Measurements from ENCODE around the gene SCAPER.

SCAPER gene

GRCh38 chr15:76803049-76803571 lies 102.0 kb downstream of the SCAPER start:
- Histone ChIP-seq H3K27me3 (ENCODE audit: control insufficient read depth, insufficient read depth, low read length) (no peaks in the 10 kb centered on the region), H3K27ac (peak overlapping the region; percentile 24), H3K9ac (no peak overlapping the region), H3K4me3 (ENCODE audit: low read depth, low read length) (no peak overlapping the region), H3K4me2 (ENCODE audit: low read length) (no peak overlapping the region), H3K36me3 (ENCODE audit: control insufficient read depth, insufficient read depth, low read length) (no peaks in the 10 kb centered on the region), H3K4me1 (no peaks in the 10 kb centered on the region), H2AFZ (no peak overlapping the region), H3K9me3 (ENCODE audit: control insufficient read depth, low read length) (no peaks in the 10 kb centered on the region), H3K79me2 (no peaks in the 10 kb centered on the region)
- TF ChIP-seq, protein P1, sequence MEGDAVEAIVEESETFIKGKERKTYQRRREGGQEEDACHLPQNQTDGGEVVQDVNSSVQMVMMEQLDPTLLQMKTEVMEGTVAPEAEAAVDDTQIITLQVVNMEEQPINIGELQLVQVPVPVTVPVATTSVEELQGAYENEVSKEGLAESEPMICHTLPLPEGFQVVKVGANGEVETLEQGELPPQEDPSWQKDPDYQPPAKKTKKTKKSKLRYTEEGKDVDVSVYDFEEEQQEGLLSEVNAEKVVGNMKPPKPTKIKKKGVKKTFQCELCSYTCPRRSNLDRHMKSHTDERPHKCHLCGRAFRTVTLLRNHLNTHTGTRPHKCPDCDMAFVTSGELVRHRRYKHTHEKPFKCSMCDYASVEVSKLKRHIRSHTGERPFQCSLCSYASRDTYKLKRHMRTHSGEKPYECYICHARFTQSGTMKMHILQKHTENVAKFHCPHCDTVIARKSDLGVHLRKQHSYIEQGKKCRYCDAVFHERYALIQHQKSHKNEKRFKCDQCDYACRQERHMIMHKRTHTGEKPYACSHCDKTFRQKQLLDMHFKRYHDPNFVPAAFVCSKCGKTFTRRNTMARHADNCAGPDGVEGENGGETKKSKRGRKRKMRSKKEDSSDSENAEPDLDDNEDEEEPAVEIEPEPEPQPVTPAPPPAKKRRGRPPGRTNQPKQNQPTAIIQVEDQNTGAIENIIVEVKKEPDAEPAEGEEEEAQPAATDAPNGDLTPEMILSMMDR (IDR thresholded peaks at IDR 0.05) = no peak

DNA sequence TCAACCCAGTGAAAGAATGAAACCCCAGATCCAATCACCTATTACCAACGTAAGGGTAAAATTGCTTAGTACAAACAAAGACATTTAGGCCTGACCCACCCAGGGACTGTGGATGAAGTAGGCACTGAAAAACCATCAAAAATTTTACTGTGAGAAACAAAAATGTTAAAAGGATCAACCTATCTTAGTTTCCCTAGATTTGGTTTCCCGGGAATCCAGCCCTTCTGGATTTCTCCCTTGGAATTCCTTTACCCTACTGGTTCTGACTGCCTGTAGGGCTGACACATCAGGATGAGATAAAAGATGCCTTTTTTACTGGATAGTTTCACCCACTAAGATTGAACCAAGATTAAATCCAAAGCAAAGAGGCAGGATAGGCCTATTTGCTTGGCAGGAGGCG lies 102.7 kb downstream of the SCAPER start:
- Histone ChIP-seq H3K4me1 (no peaks in the 10 kb centered on the region), H3K36me3 (ENCODE audit: control insufficient read depth, insufficient read depth, low read length) (no peaks in the 10 kb centered on the region), H3K9me3 (ENCODE audit: control insufficient read depth, low read length) (no peaks in the 10 kb centered on the region), H3K27ac (no peak overlapping the region), H3K79me2 (no peaks in the 10 kb centered on the region), H3K4me2 (ENCODE audit: low read length) (no peak overlapping the region), H2AFZ (no peak overlapping the region), H3K4me3 (ENCODE audit: low read depth, low read length) (no peak overlapping the region), H3K27me3 (ENCODE audit: control insufficient read depth, insufficient read depth, low read length) (no peaks in the 10 kb centered on the region), H3K9ac (no peak overlapping the region)
- TF ChIP-seq, protein P1 (IDR thresholded peaks at IDR 0.05) = no peak

DNA sequence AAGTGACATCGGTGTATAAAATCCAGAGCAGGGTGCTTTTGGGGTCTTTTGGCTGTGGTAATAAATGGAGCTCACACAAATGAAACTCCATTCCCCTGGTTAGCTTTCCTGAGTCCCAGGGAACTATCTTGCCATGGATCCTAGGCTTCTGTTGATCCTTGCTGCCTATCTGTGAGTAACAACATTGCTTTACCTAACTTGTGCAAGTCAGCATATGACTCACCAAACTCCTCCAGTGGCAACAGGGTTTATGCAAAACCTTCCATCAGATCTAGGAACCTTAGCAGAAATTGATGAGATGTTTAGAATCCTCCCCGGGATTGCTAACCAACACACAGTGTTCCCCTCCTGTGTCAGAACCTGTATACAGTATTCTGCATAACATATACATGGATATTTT lies 105.4 kb downstream of the SCAPER start:
- Histone ChIP-seq H2AFZ (no peak overlapping the region), H3K4me3 (ENCODE audit: low read depth, low read length) (no peak overlapping the region), H3K4me2 (ENCODE audit: low read length) (no peak overlapping the region), H3K36me3 (ENCODE audit: control insufficient read depth, insufficient read depth, low read length) (no peaks in the 10 kb centered on the region), H3K79me2 (no peaks in the 10 kb centered on the region), H3K9me3 (ENCODE audit: control insufficient read depth, low read length) (no peaks in the 10 kb centered on the region), H3K27me3 (ENCODE audit: control insufficient read depth, insufficient read depth, low read length) (no peaks in the 10 kb centered on the region), H3K9ac (no peak overlapping the region), H3K27ac (no peak overlapping the region), H3K4me1 (no peaks in the 10 kb centered on the region)
- TF ChIP-seq, protein P1 (IDR thresholded peaks at IDR 0.05) = no peak

GRCh38 chr15:76795217-76795616 lies 109.9 kb downstream of the SCAPER start:
- H3K4me1 ChIP-seq = no peaks in the 10 kb centered on the region
- no peaks in the 10 kb centered on the region for H3K9me3 ChIP-seq (ENCODE audit: control insufficient read depth, low read length)
- no peak overlapping the region for H3K4me3 ChIP-seq (ENCODE audit: low read depth, low read length)
- no peak overlapping the region for H3K9ac ChIP-seq
- H3K36me3 ChIP-seq (ENCODE audit: control insufficient read depth, insufficient read depth, low read length) = no peaks in the 10 kb centered on the region
- H3K4me2 ChIP-seq (ENCODE audit: low read length) = no peak overlapping the region
- H3K27me3 ChIP-seq (ENCODE audit: control insufficient read depth, insufficient read depth, low read length) = no peaks in the 10 kb centered on the region
- H2AFZ ChIP-seq = no peak overlapping the region
- no peaks in the 10 kb centered on the region for H3K79me2 ChIP-seq
- TF ChIP-seq, protein P1 (IDR thresholded peaks at IDR 0.05) = no peak
- H3K27ac ChIP-seq = no peak overlapping the region

GRCh38 chr15:76793162-76793561 lies 112.0 kb downstream of the SCAPER start:
- Histone ChIP-seq H3K4me3 (ENCODE audit: low read depth, low read length) (no peak overlapping the region), H3K4me2 (ENCODE audit: low read length) (no peak overlapping the region), H3K79me2 (no peaks in the 10 kb centered on the region), H3K36me3 (ENCODE audit: control insufficient read depth, insufficient read depth, low read length) (no peaks in the 10 kb centered on the region), H3K27ac (no peak overlapping the region), H3K9ac (no peak overlapping the region), H3K27me3 (ENCODE audit: control insufficient read depth, insufficient read depth, low read length) (no peaks in the 10 kb centered on the region), H3K9me3 (ENCODE audit: control insufficient read depth, low read length) (no peaks in the 10 kb centered on the region), H3K4me1 (no peaks in the 10 kb centered on the region), H2AFZ (no peak overlapping the region)
- TF ChIP-seq, protein P1 (IDR thresholded peaks at IDR 0.05) = no peak
